Liver (tissue), 9 donors: ENCODE results near the gene TRAK1. TPM values are rescaled to one million over a fixed set of nuclear protein-coding genes. Genes with fewer than 3 reads are reported as not detected.

Experiments
- DNase-seq: peaks from one replicate; pipeline ENCODE4 v3.0.0-alpha.2; 2017; ENCODE audit warnings: low spot score
- H3K27ac ChIP-seq, 2 donors: one replicate each; pipeline ENCODE4 v1.7.0; 2013; ENCODE audit warnings: inconsistent platforms in 2 of 2, low read length in 2 of 2, control low read depth in 1 of 2, low read depth in 1 of 2, mild to moderate bottlenecking in 1 of 2
- H3K27me3 ChIP-seq, 4 donors: one replicate each; pipeline versions ENCODE4 v1.6.1 to v1.7.0; 2013; ENCODE audit warnings: low read length in 3 of 4, inconsistent platforms in 1 of 4, mild to moderate bottlenecking in 1 of 4, moderate library complexity in 1 of 4; ENCODE audit not compliant: control insufficient read depth in 4 of 4, insufficient read depth in 4 of 4
- H3K36me3 ChIP-seq, 4 donors: one replicate each; pipeline versions ENCODE4 v1.6.1 to v1.7.0; 2013; ENCODE audit warnings: low read length in 3 of 4, mild to moderate bottlenecking in 3 of 4, low read depth in 1 of 4, moderate library complexity in 1 of 4; ENCODE audit not compliant: control insufficient read depth in 4 of 4, insufficient read depth in 3 of 4
- H3K4me1 ChIP-seq, 4 donors: one replicate each; pipeline versions ENCODE4 v1.6.1 to v1.7.0; 2013; ENCODE audit warnings: low read length in 3 of 4, mild to moderate bottlenecking in 3 of 4, moderate library complexity in 1 of 4; ENCODE audit not compliant: control insufficient read depth in 4 of 4, insufficient read depth in 4 of 4
- H3K4me3 ChIP-seq, 3 donors: one replicate each; pipeline versions ENCODE4 v1.6.1 to v1.7.0; 2013; ENCODE audit warnings: low read length in 3 of 3, control low read depth in 1 of 3, low read depth in 1 of 3, mild to moderate bottlenecking in 1 of 3
- H3K9ac ChIP-seq, 2 donors: one replicate each; pipeline ENCODE4 v1.7.0; 2013; ENCODE audit warnings: low read length in 2 of 2, mild to moderate bottlenecking in 2 of 2, moderate library complexity in 2 of 2, control low read depth in 1 of 2, low read depth in 1 of 2
- H3K9me3 ChIP-seq, 4 donors: one replicate each; pipeline versions ENCODE4 v1.6.1 to v1.7.0; 2013; ENCODE audit warnings: low read length in 3 of 4; ENCODE audit not compliant: control insufficient read depth in 4 of 4
- ATF3 ChIP-seq: IDR thresholded peaks from 2 replicates; pipeline ENCODE4 v1.6.1; 2016; ENCODE audit warnings: antibody characterized with exemption
- CTCF ChIP-seq: fragments of 150-350 bp; IDR thresholded peaks from 2 replicates; pipeline ENCODE4 v1.5.1; 2017; ENCODE audit warnings: improper control_type of control experiment, low read depth, low read length; ENCODE audit not compliant: missing input control
- EGR1 ChIP-seq, 2 donors: IDR thresholded peaks; 2 replicates each; pipeline ENCODE4 v1.6.1; 2016 to 2018; ENCODE audit warnings: antibody characterized with exemption in 2 of 2, low read depth in 2 of 2
- FOXA1 ChIP-seq: IDR thresholded peaks from 2 replicates; pipeline ENCODE4 v1.6.1; 2016; ENCODE audit warnings: antibody characterized with exemption
- FOXA2 ChIP-seq: IDR thresholded peaks from 2 replicates; pipeline ENCODE4 v1.6.1; 2016; ENCODE audit warnings: antibody characterized with exemption
- GABPA ChIP-seq, 2 donors: IDR thresholded peaks in 1 of 2; conservative IDR thresholded peaks in 1 of 2; 2 replicates each; pipeline ENCODE4 v1.6.1; 2016; ENCODE audit warnings: antibody characterized with exemption in 2 of 2, mild to moderate bottlenecking in 1 of 2, moderate library complexity in 1 of 2
- HNF4A ChIP-seq, 2 donors: conservative IDR thresholded peaks; 2 replicates each; pipeline ENCODE4 v1.6.1; 2016; ENCODE audit warnings: antibody characterized with exemption in 2 of 2, mild to moderate bottlenecking in 2 of 2
- HNF4G ChIP-seq: IDR thresholded peaks from 2 replicates; pipeline ENCODE4 v1.6.1; 2016; ENCODE audit warnings: antibody characterized with exemption
- JUND ChIP-seq, 2 donors: IDR thresholded peaks; 2 replicates each; pipeline ENCODE4 v1.6.1; 2016; ENCODE audit warnings: antibody characterized with exemption in 2 of 2
- MAX ChIP-seq: IDR thresholded peaks from 2 replicates; pipeline ENCODE4 v1.6.1; 2016; ENCODE audit warnings: antibody characterized with exemption
- NR2F2 ChIP-seq: IDR thresholded peaks from 2 replicates; pipeline ENCODE4 v1.6.1; 2016; ENCODE audit warnings: antibody characterized with exemption
- RAD21 ChIP-seq, 2 donors: IDR thresholded peaks; 2 replicates each; pipeline ENCODE4 v1.6.1; 2016; ENCODE audit warnings: antibody characterized with exemption in 2 of 2, mild to moderate bottlenecking in 2 of 2
- REST ChIP-seq: IDR thresholded peaks from 2 replicates; pipeline ENCODE4 v1.6.1; 2016; ENCODE audit warnings: antibody characterized with exemption, mild to moderate bottlenecking
- RXRA ChIP-seq, 2 donors: IDR thresholded peaks; 2 replicates each; pipeline ENCODE4 v1.6.1; 2017 to 2018; ENCODE audit warnings: antibody characterized with exemption in 2 of 2, mild to moderate bottlenecking in 1 of 2
- SP1 ChIP-seq: IDR thresholded peaks from 2 replicates; pipeline ENCODE4 v1.6.1; 2018; ENCODE audit warnings: antibody characterized with exemption, mild to moderate bottlenecking
- TAF1 ChIP-seq: conservative IDR thresholded peaks from 2 replicates; pipeline ENCODE4 v1.6.1; 2016; ENCODE audit warnings: antibody characterized with exemption, mild to moderate bottlenecking
- YY1 ChIP-seq: IDR thresholded peaks from 2 replicates; pipeline ENCODE4 v1.6.1; 2016; ENCODE audit warnings: antibody characterized with exemption, mild to moderate bottlenecking
- ZBTB33 ChIP-seq: IDR thresholded peaks from 2 replicates; pipeline ENCODE4 v1.6.1; 2016; ENCODE audit warnings: antibody characterized with exemption
- WGBS: extraction: QIAGEN DNeasy Blood & Tissue Kit; methylation state at CpG from one replicate; pipeline ENCODE4 v1.1.7; 2013; 5-methylcytosine and 5-hydroxymethylcytosine counted together
- polyA plus RNA-seq, 2 donors: library from polyadenylated mRNA; stranded (reverse) in 1 of 2; unstranded in 1 of 2; fragments of 200-250 nt in 1 of 2; fragments of >200 nt in 1 of 2; fragmentation: Nextera tagmentation in 1 of 2; extraction: Ambion mirVana in 1 of 2; gene quantifications; one replicate each; pipeline versions ENCODE4 v1.2.1 to v1.2.3, GENCODE V29; 2013 to 2015
- total RNA-seq, 2 donors: library from RNA; depleted of rRNA; stranded (reverse); fragments of >200 nt; gene quantifications; one replicate each; pipeline ENCODE4 v1.2.3, GENCODE V29; 2014
- donor health status: healthy.
- donor health status: healthy.
- donor health status: healthy.
- donor health status: healthy.
- donor health status: healthy.

The TRAK1 gene
- total and polyA plus RNA-seq, 4 donors, result 3.4 to 21.7 (median 8.6) TPM

- no peak for TF ChIP-seq RAD21 (IDR thresholded peaks at IDR 0.05)
- TF ChIP-seq GABPA (IDR thresholded peaks at IDR 0.05 in 1 of 2, conservative IDR thresholded peaks at IDR 0.05 in 1 of 2), result no peak
- TF ChIP-seq TAF1, result no peak
- no peak for TF ChIP-seq RXRA (IDR thresholded peaks at IDR 0.05)
- no peak for TF ChIP-seq FOXA2
- TF ChIP-seq SP1, result no peak
- no peak for TF ChIP-seq FOXA1
- no peak for TF ChIP-seq REST
- no peak for TF ChIP-seq HNF4A (conservative IDR thresholded peaks at IDR 0.05)
- TF ChIP-seq YY1, result no peak
- TF ChIP-seq HNF4G, result no peak
- TF ChIP-seq CTCF, result no peak
- H3K27ac ChIP-seq, result no peak overlapping the region
- no peak for DNase-seq
- H3K27me3 ChIP-seq, result peaks cover 0 to 8% (median 0%) of the 10 kb centered on the region in 4 donors
- H3K9ac ChIP-seq, result no peak overlapping the region
- H3K36me3 ChIP-seq, result no peaks in the 10 kb centered on the region
- H3K4me3 ChIP-seq, result no peak overlapping the region
- no peaks in the 10 kb centered on the region for H3K9me3 ChIP-seq
- no peaks in the 10 kb centered on the region for H3K4me1 ChIP-seq
- WGBS, result 72% methylated on average over 3 of the region's 3 CpGs
These were observed 163.4 kb downstream of the TRAK1 start for GRCh38 chr3:42254566-42254965.

- H3K9me3 ChIP-seq, result no peaks in the 10 kb centered on the region
- DNase-seq, result no peak
- H3K27ac ChIP-seq, result no peak overlapping the region
- peaks cover 0 to 8% (median 0%) of the 10 kb centered on the region in 4 donors for H3K27me3 ChIP-seq
- no peak overlapping the region for H3K4me3 ChIP-seq
- 88% methylated on average over 1 of the region's 1 CpG for WGBS
- H3K36me3 ChIP-seq, result no peaks in the 10 kb centered on the region
- H3K9ac ChIP-seq, result no peak overlapping the region
- H3K4me1 ChIP-seq, result no peaks in the 10 kb centered on the region
- TF ChIP-seq NR2F2 (no peak), FOXA2 (no peak), REST (no peak), MAX (no peak), YY1 (no peak), HNF4A (conservative IDR thresholded peaks at IDR 0.05) (no peak), ATF3 (no peak), HNF4G (no peak), SP1 (no peak), JUND (IDR thresholded peaks at IDR 0.05) (no peak), EGR1 (IDR thresholded peaks at IDR 0.05; ENCODE audit: low read depth in 2 of 2) (no peak), FOXA1 (no peak), RAD21 (IDR thresholded peaks at IDR 0.05) (no peak), RXRA (IDR thresholded peaks at IDR 0.05) (no peak), ZBTB33 (no peak)
These were observed 165.1 kb downstream of the TRAK1 start for GRCh38 chr3:42256135-42256819.
